ENCODE data around the gene GALNT14.

DNA sequence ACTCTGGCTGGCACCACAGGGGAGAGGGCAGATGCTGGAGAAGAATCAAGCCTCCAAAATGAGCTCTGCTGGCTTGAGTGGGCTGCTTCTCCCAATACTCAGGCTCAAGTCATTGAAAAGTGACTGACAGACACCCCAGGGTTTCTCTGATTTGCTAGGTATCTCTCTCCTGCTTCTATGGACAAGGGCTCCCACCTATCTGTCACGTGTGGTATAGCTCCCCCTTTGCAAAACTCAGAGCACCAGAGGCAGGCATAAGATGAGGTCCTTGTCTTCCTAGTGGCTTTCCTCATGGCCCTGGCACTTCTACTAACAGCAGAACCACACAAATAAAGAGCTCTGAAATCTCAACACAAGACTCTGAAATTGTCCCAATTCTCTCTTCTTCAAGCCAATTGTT is 105.2 kb downstream of the GALNT14 start:
- TF ChIP-seq CTCF (IDR thresholded peaks at IDR 0.05) (no peak), POLR2A (IDR thresholded peaks at IDR 0.05) (no peak), EP300 (IDR thresholded peaks at IDR 0.05) (no peak), POLR2AphosphoS5 (IDR thresholded peaks at IDR 0.05) (no peak)

All from gastroesophageal sphincter (tissue), 3 donors.